ENCODE measurements around the gene TSHR. TPM values are rescaled to one million over a fixed set of nuclear protein-coding genes. Genes with fewer than 3 reads are reported as not detected.

The TSHR gene
- total RNA-seq, 2 donors from 2014 or later = 0.58 TPM; not detected in 1

GRCh38 chr14:81091660-81092059 lies 136.2 kb downstream of the TSHR start:
- no peak for TF ChIP-seq CTCF (conservative IDR thresholded peaks at IDR 0.05)
- Histone ChIP-seq H3K9me3 (ENCODE audit: control insufficient read depth, low read length) (no peaks in the 10 kb centered on the region), H3K4me1 (ENCODE audit: control insufficient read depth, insufficient read depth, low read length) (no peaks in the 10 kb centered on the region), H3K9ac (ENCODE audit: extremely low read depth, low read length, poor library complexity, severe bottlenecking) (no peak overlapping the region), H3K36me3 (ENCODE audit: control insufficient read depth, insufficient read depth, low read length) (no peaks in the 10 kb centered on the region), H3K27ac (ENCODE audit: low read depth, low read length) (no peak overlapping the region), H3K4me3 (ENCODE audit: low read length) (no peak overlapping the region), H3K27me3 (ENCODE audit: control insufficient read depth, insufficient read depth, low read length, poor library complexity, severe bottlenecking) (no peaks in the 10 kb centered on the region)
- DNase-seq = no peak
- H3K4me3 Mint-ChIP-seq = no peak overlapping the region
- H3K9me3 Mint-ChIP-seq = no peaks in the 10 kb centered on the region
- no peak overlapping the region for H3K27ac Mint-ChIP-seq
- 87 to 100% methylated on average over 1 of the region's 1 CpG for WGBS, 2 experiments (ENCODE audit: insufficient coverage in 1 of 2, insufficient read length in 1 of 2)
- H3K36me3 Mint-ChIP-seq (ENCODE audit: low read depth) = no peaks in the 10 kb centered on the region
- H3K27me3 Mint-ChIP-seq (ENCODE audit: insufficient read depth) = peaks cover 3% of the 10 kb centered on the region
- no peaks in the 10 kb centered on the region for H3K4me1 Mint-ChIP-seq

- Histone ChIP-seq H3K36me3 (ENCODE audit: control insufficient read depth, insufficient read depth, low read length) (no peaks in the 10 kb centered on the region), H3K27me3 (ENCODE audit: control insufficient read depth, insufficient read depth, low read length, poor library complexity, severe bottlenecking) (no peaks in the 10 kb centered on the region), H3K4me3 (ENCODE audit: low read length) (no peak overlapping the region), H3K9ac (ENCODE audit: extremely low read depth, low read length, poor library complexity, severe bottlenecking) (no peak overlapping the region), H3K9me3 (ENCODE audit: control insufficient read depth, low read length) (no peaks in the 10 kb centered on the region), H3K4me1 (ENCODE audit: control insufficient read depth, insufficient read depth, low read length) (no peaks in the 10 kb centered on the region), H3K27ac (ENCODE audit: low read depth, low read length) (no peak overlapping the region)
- H3K27me3 Mint-ChIP-seq (ENCODE audit: insufficient read depth) = peaks cover 3% of the 10 kb centered on the region
- H3K4me3 Mint-ChIP-seq = no peak overlapping the region
- 86 to 90% methylated on average over 2 of the region's 2 CpGs for WGBS, 2 experiments (ENCODE audit: insufficient coverage in 1 of 2, insufficient read length in 1 of 2)
- H3K9me3 Mint-ChIP-seq = no peaks in the 10 kb centered on the region
- H3K27ac Mint-ChIP-seq = no peak overlapping the region
- DNase-seq = no peak
- H3K36me3 Mint-ChIP-seq (ENCODE audit: low read depth) = no peaks in the 10 kb centered on the region
- TF ChIP-seq CTCF (conservative IDR thresholded peaks at IDR 0.05) = no peak
- H3K4me1 Mint-ChIP-seq = no peaks in the 10 kb centered on the region
Measured at GRCh38 chr14:81093651-81094050, 138.2 kb downstream of the TSHR start.

- no peaks in the 10 kb centered on the region for H3K4me1 Mint-ChIP-seq
- Histone ChIP-seq H3K27me3 (ENCODE audit: control insufficient read depth, insufficient read depth, low read length, poor library complexity, severe bottlenecking) (no peaks in the 10 kb centered on the region), H3K4me3 (ENCODE audit: low read length) (no peak overlapping the region), H3K9me3 (ENCODE audit: control insufficient read depth, low read length) (no peaks in the 10 kb centered on the region), H3K27ac (ENCODE audit: low read depth, low read length) (no peak overlapping the region), H3K36me3 (ENCODE audit: control insufficient read depth, insufficient read depth, low read length) (no peaks in the 10 kb centered on the region), H3K9ac (ENCODE audit: extremely low read depth, low read length, poor library complexity, severe bottlenecking) (no peak overlapping the region), H3K4me1 (ENCODE audit: control insufficient read depth, insufficient read depth, low read length) (no peaks in the 10 kb centered on the region)
- H3K27me3 Mint-ChIP-seq (ENCODE audit: insufficient read depth) = peaks cover 5% of the 10 kb centered on the region
- no peaks in the 10 kb centered on the region for H3K36me3 Mint-ChIP-seq (ENCODE audit: low read depth)
- 100% methylated on average over 2 of the region's 2 CpGs; no CpG with 5 or more reads in 1 of the 2 experiments for WGBS, 2 experiments (ENCODE audit: insufficient coverage in 1 of 2, insufficient read length in 1 of 2)
- no peak overlapping the region for H3K27ac Mint-ChIP-seq
- H3K4me3 Mint-ChIP-seq = no peak overlapping the region
- DNase-seq = no peak
- TF ChIP-seq CTCF (conservative IDR thresholded peaks at IDR 0.05) = no peak
- no peaks in the 10 kb centered on the region for H3K9me3 Mint-ChIP-seq
Measured at GRCh38 chr14:81095539-81095938, 140.1 kb downstream of the TSHR start.

Data from endodermal cell (in vitro differentiated cells).